GM21528 (cell line): Measurements from ENCODE around the gene FGFBP1.
"Not testable (repeated sequence)": the region's sequence is repeated elsewhere in the genome, so short reads cannot be mapped to it uniquely, and the experiment has no call there.

Experiments
- ATAC-seq: cut with Tn5 transposase; IDR thresholded peaks from one replicate; pipeline ENCODE4 v1.9.1; 2021; ENCODE audit warnings: mild to moderate bottlenecking, moderate library complexity; ENCODE audit not compliant: unreplicated experiment, low FRiP score

FGFBP1 gene

GRCh38 chr4:15947684-15948083 lies 9.1 kb upstream of the FGFBP1 start:
- ATAC-seq, result no peak

DNA sequence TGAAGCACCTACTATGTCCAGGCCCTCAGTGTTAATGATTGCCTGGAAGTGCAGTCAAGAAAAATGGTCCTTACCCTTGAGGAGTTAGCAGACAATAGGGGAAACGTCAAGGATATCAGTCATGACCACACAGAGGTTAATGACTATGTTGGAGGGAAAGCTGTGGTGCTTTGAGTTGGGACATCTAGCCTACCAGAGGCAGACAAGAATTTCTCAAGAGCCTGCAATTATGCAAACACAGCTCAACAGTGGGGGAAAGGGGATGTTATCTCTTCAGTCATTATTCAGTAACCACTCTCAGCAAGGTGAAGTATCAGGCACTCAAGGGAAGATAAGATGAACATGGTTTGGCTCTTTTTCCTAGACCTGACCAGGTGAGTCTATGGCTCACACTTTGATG lies 7.0 kb upstream of the FGFBP1 start:
- ATAC-seq, result no peak

DNA sequence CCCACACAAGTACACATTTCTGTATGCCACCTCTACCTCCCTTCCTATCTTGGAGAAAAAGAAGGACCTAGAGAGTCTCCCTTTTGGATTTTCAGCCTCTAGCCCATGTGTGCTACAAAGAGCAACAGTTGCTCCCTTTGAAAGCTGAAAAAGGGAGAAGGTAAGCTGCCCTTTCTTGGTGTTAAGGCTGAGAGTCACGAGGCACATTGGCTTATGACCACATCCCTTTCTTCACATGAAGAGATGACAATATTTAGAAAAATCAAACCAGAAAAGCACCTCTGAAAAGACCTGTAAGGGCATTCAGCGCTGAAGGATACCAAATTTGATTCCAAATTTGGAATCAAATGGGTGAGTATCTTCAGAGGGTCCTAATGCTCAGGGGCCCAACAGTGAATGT lies 6.4 kb upstream of the FGFBP1 start:
- no peak for ATAC-seq

GRCh38 chr4:15942283-15942682 lies 3.7 kb upstream of the FGFBP1 start:
- no peak for ATAC-seq

- ATAC-seq, result no peak
These were observed 358 bp downstream of the FGFBP1 start for GRCh38 chr4:15938182-15938581.

- ATAC-seq, result no peak
These were observed 2.0 kb downstream of the FGFBP1 start for GRCh38 chr4:15936495-15936894.

DNA sequence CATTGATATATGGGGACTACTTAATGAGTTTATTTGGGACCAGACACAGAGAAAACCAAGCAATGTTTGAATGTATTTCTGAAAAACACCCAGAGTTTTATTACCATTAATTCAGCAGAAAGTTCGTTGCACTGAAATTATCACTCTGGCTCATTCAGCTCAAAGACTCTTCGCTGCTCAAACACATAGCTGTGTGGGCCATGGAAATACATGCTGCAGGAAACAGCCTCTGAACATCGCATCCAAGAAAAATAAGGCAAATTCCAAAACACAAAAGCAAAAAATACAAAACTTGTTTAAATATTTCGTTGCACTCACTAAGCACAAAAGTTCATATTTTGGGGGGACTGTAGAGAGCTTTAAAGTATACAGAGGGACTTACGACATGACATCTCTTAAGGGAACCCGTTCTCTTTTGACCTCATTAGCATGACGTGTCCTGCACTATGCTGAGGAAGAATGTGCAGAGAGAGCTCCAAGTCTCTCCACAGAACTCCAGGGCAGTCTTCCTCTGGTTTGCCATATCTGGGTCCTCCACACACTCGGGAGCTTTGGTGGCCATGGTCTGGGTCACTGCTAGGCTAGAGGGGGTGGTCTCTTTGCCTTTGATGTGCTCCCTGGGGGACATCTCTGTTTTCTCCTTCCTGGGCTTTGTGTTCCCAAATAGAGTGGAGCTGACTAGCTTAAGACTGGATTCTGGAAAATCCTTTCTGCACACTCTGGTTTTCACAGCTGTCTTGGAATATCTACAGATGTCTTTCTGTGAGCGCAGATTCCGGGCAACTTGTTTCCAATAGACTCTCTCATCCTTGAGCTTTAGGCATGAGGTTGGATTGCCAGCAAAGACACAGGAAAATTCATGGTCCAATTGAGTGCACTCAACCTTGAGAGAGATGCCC lies 2.8 kb downstream of the FGFBP1 start:
- no peak for ATAC-seq

- no peak for ATAC-seq
These were observed 4.3 kb downstream of the FGFBP1 start for GRCh38 chr4:15934259-15934658.

DNA sequence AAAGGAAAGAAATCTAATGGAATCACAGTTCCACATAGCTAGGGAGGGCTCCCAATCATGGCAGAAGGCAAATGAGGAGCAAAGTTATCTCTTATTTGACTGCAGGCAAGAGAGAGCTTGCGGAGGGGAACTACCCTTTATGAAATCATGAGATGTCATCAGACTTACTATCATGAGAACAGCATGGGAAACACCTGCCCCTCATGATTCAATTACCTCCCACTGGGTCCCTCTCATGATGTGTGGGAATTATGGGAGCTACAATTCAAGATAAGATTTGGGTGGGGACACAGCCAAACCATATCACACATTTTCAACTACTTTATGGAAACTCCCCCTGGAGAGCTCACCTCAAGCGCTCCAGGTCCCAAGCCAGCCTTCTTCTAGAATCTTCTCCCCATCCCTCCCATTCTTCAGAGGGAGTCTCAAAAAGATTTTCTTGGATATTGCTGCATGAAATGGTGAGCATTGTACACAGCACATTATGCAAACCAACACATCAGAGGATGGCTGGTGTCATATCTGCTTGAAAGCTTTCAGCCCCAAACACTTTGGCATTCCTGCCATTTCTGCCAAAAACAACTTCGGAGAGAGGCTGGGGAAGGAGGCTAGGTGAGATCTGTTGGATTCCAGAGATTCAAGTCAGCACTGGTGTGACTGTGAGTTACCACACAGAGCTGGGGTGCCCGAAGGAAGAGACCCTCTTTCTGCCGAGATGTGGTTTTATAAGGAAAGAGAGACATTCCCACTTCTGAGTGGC lies 6.9 kb downstream of the FGFBP1 start:
- ATAC-seq, result no peak

DNA sequence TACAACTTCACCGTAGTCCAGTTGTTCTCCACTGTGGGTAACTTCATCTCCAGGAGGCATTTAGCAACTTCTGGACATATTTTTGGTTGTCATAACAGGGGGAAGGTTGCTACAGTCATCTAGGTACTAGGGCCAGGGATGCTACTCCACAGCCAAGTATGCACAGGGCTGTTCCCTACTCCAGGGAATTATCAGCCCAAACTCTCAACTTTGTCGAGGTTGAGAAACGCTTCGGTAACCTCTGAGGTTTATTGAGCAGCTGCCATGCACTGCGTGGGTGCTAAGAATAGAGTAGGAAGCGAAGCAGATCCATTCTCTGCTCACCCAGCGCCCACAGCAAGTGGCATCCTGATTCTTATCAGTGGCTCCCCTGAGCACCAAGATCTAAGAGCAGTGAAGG lies 8.2 kb downstream of the FGFBP1 start:
- ATAC-seq, result no peak

- ATAC-seq, result no peak
These were observed 9.0 kb downstream of the FGFBP1 start for GRCh38 chr4:15929540-15929939.

DNA sequence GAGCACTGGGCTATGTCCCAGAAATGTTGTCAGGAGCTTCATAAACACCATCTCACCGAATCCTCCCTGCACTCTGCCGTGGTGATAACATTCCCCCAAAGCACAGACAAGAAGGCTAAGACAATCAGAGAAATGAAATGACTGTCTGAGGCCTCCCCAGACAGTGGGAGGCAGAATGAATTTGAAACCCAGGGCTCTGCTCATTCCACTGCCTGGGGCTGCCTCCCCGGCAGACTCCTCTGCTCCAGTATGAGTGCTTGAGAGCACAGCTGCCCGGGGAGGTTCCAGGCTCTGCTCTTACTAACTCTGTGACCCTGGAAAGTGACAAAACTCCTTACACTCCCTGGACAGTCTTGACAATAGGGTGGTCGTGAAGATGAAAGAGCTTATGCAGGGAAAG lies 9.7 kb downstream of the FGFBP1 start:
- no peak for ATAC-seq

- ATAC-seq, result no peak
These were observed 12.1 kb downstream of the FGFBP1 start for GRCh38 chr4:15926486-15926885.

DNA sequence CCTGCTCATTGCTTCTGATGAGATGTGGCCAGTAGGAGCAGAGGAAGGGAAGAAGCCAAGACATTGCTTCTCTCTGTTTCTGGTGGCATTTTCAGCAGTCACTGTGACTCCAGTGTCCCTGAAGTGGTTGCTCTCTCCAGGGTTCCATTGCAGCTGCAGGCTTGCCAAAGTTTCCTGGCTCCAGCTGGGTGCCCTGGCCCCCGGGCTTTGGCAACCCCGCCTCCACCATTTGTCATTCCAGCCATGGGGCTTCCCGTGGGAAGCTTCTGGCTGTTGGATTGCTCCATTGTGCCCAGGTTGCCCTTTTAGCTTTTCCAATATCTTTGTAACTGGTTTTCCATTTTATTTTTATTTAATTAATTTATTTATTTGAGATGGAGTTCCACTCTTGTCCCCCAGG lies 12.7 kb downstream of the FGFBP1 start:
- no peak for ATAC-seq

GRCh38 chr4:15921592-15921932 lies 17.0 kb downstream of the FGFBP1 start:
- ATAC-seq, result no peak

GRCh38 chr4:15920723-15921591 lies 17.6 kb downstream of the FGFBP1 start:
- ATAC-seq, result no peak

GRCh38 chr4:15918484-15919129 lies 19.9 kb downstream of the FGFBP1 start:
- ATAC-seq, result no peak

GRCh38 chr4:15917297-15917696 lies 21.2 kb downstream of the FGFBP1 start:
- no peak for ATAC-seq

- not testable (repeated sequence) for ATAC-seq
These were observed 22.2 kb downstream of the FGFBP1 start for GRCh38 chr4:15916358-15916757.

- ATAC-seq, result no peak
These were observed 23.8 kb downstream of the FGFBP1 start for GRCh38 chr4:15914736-15915135.
